Measurements from ENCODE around the gene SLC2A1.

The SLC2A1 gene

DNA sequence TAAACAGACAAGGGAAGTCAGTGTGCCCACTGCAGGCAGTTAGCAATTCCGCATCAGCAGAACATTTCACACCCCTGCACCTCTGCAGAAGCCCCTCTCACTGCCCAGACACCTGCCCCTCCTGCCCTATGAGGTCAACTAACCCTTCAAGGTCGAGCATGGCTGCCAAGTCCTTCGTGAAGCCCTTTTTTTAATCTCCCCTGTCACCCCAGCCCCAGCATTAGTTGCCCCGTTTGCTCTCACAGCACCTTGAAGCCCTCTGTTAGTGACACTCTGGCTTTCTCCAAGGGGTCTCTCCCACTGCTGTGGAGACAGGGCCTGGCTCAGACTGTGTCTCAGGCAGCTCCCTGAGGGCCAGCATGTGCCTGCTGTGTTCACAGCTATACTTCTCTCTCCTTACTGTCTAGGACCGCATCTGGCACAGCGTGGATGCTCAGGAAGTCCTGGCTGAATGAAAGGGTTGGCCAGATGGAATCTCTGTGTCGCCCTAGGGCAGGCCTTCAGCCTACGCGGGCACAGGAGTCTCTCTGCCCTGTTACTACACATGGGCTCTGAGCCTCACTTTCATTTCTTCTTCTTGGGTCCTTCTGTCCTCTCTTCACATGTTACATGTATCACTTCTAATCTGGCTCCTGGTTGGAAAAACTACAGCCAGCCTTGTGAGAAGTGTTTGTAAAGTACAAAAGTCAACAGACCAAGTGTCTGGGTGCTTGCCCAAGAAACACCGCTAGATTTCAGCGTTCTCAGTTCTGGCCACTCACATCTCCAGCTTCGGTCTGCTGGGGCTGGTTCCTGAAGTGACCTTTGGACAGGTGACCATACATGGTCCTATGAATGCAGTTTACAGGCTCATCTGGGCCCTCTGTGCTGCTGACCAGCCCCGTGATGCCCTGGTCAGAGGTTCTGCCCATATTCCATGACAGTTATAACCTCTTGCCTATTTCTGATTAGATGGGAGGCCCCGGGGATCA lies 19.7 kb downstream of the SLC2A1 start:
- H3K9me3 ChIP-seq (ENCODE audit: control insufficient read depth, low read length), result no peaks in the 10 kb centered on the region
- peaks cover 54% of the 10 kb centered on the region for H3K4me1 ChIP-seq (ENCODE audit: control insufficient read depth, insufficient read depth, low read length, poor library complexity, severe bottlenecking)
- no peak overlapping the region for H3K4me3 ChIP-seq (ENCODE audit: extremely low read depth, insufficient read depth, low read length, poor library complexity, severe bottlenecking)
- peaks cover 73% of the 10 kb centered on the region for H3K36me3 ChIP-seq (ENCODE audit: control insufficient read depth, insufficient read depth, low read length)
- WGBS, 2 experiments (ENCODE audit: insufficient coverage in 2 of 2), result 94 to 97% methylated on average over 13 to 14 of the region's 14 CpGs
- H3K27ac ChIP-seq (ENCODE audit: low read depth, low read length, severe bottlenecking), result no peak overlapping the region

DNA sequence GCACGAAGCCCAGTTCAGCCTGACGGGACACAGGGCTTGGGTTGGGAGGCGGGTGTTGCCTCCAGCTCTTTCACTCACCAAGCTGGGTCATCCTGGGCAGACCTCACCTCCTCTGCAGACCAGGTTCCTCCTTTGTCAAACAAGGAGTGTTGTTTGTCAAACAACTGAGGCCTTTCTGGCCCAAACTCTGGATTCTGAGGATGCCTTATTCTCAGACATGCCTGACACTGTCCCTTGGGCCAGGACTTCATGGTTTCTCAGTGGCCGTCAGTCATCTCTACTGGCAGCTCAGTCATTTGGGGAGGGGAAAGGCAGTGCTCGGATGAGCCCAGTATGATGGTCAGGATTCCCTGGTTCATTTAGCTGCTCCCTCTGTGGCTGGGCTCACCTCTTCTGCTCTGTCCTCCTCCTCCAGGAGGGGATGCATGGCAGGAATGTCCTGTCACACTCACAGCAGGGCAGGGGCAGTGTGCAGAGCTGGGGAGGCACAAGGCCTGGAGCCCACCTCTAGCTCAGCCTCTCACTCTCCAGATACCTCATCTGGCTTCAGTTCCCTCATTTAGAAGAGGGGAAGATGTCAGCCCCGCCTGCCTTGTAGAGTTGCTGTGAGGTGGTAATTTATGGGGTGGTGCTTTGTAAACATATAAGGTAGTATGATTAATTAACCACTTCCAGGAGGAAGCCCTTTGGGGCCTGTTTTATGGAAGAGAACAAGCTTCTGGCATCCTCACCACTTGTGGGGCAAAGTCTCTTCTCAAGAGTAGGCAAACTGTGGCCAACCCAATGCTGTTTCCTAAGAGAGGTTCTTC lies 20.6 kb downstream of the SLC2A1 start:
- Histone ChIP-seq H3K9me3 (ENCODE audit: control insufficient read depth, low read length) (no peaks in the 10 kb centered on the region), H3K36me3 (ENCODE audit: control insufficient read depth, insufficient read depth, low read length) (peaks cover 76% of the 10 kb centered on the region), H3K27ac (ENCODE audit: low read depth, low read length, severe bottlenecking) (no peak overlapping the region), H3K4me1 (ENCODE audit: control insufficient read depth, insufficient read depth, low read length, poor library complexity, severe bottlenecking) (peaks cover 45% of the 10 kb centered on the region), H3K4me3 (ENCODE audit: extremely low read depth, insufficient read depth, low read length, poor library complexity, severe bottlenecking) (no peak overlapping the region)
- 91 to 96% methylated on average over 5 of the region's 6 CpGs for WGBS, 2 experiments (ENCODE audit: insufficient coverage in 2 of 2)

DNA sequence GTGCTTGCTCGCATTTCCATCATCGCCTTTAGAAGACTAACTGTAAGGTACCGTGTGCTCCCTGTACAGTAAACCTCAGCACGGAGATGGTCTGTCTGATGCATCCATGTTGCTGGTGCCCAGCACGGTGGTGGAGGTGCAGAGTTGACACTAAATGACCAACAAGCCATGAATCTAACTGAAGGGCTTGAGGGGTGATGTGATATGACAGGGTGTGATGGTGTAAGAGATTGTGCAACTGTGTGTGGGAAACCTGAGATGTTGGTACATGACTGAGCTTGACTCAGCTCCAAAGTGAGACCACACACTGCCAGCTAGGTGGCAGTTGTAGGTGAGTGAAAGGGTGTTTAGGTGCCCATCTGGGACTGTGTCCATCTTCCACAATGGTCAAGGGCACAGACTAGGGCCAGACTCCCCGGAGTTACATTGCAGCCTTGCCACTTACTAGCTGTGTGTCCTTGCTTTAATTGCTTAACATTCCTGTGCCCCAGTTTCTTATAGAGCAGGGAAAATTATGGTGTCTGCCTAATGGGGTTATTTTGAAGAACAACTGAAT lies 21.4 kb downstream of the SLC2A1 start:
- Histone ChIP-seq H3K36me3 (ENCODE audit: control insufficient read depth, insufficient read depth, low read length) (peaks cover 68% of the 10 kb centered on the region), H3K4me1 (ENCODE audit: control insufficient read depth, insufficient read depth, low read length, poor library complexity, severe bottlenecking) (peaks cover 41% of the 10 kb centered on the region), H3K4me3 (ENCODE audit: extremely low read depth, insufficient read depth, low read length, poor library complexity, severe bottlenecking) (no peak overlapping the region), H3K9me3 (ENCODE audit: control insufficient read depth, low read length) (no peaks in the 10 kb centered on the region), H3K27ac (ENCODE audit: low read depth, low read length, severe bottlenecking) (no peak overlapping the region)
- WGBS, 2 experiments (ENCODE audit: insufficient coverage in 2 of 2), result 90 to 95% methylated on average over 6 of the region's 6 CpGs

DNA sequence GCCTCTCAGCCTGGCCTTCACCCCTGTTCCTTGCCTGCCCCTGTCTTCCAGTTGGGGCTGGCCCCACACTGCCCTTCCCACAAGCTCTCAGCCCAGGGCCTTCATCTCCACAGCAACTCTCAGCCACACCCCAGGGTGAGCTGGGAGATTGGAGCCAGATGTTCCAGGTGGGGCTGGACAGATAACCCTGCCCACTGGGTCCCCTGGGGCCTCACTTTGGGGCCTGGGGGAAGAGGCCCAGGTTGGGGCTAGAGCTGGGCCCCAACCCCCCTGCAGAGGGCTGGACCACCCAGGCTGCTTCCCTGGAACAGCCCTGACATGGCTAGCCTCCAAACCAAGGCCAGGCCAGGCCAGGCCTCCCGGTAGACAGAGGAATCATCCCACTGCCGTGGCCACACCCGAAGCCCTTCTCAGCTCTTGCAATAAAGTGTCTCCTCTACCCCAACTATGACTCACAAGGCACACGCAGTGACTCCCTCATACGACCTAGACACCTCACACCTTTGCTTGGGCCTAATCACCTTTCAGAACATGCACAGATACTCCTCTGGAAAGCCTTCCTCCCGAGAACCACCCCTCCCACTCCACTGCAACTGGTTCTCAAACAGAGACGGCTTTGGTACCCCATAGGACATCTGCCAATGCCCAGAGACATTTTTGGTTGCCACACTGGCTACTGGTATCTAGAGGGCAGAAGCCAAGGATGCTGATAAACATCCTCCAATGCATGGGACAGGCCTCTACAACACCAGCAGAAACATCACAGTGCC lies 22.2 kb downstream of the SLC2A1 start:
- Histone ChIP-seq H3K9me3 (ENCODE audit: control insufficient read depth, low read length) (no peaks in the 10 kb centered on the region), H3K27ac (ENCODE audit: low read depth, low read length, severe bottlenecking) (no peak overlapping the region), H3K4me3 (ENCODE audit: extremely low read depth, insufficient read depth, low read length, poor library complexity, severe bottlenecking) (no peak overlapping the region), H3K4me1 (ENCODE audit: control insufficient read depth, insufficient read depth, low read length, poor library complexity, severe bottlenecking) (peaks cover 41% of the 10 kb centered on the region), H3K36me3 (ENCODE audit: control insufficient read depth, insufficient read depth, low read length) (peaks cover 65% of the 10 kb centered on the region)
- 88 to 90% methylated on average over 7 of the region's 7 CpGs for WGBS, 2 experiments (ENCODE audit: insufficient coverage in 2 of 2)

DNA sequence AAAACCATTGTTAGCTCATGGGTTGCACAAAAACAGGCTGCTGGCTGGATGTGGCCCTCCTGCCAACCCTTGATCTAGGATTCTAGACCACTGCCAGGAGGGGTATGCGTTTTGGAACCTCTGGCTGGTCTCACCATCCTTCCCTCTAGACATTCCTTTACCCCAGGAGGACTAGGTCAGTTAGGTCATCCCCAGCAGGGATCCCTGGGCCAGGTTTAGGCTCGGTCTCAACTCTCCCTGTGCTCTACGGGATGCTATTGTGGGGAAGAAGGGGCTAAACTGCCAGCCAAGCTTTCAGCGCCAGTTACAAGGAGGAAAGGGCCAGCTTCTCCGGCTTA lies 22.7 kb downstream of the SLC2A1 start:
- Histone ChIP-seq H3K36me3 (ENCODE audit: control insufficient read depth, insufficient read depth, low read length) (peaks cover 67% of the 10 kb centered on the region), H3K4me1 (ENCODE audit: control insufficient read depth, insufficient read depth, low read length, poor library complexity, severe bottlenecking) (peaks cover 36% of the 10 kb centered on the region), H3K27ac (ENCODE audit: low read depth, low read length, severe bottlenecking) (no peak overlapping the region), H3K9me3 (ENCODE audit: control insufficient read depth, low read length) (no peaks in the 10 kb centered on the region), H3K4me3 (ENCODE audit: extremely low read depth, insufficient read depth, low read length, poor library complexity, severe bottlenecking) (no peak overlapping the region)
- WGBS, 2 experiments (ENCODE audit: insufficient coverage in 2 of 2), result 75 to 79% methylated on average over 3 of the region's 5 CpGs

DNA sequence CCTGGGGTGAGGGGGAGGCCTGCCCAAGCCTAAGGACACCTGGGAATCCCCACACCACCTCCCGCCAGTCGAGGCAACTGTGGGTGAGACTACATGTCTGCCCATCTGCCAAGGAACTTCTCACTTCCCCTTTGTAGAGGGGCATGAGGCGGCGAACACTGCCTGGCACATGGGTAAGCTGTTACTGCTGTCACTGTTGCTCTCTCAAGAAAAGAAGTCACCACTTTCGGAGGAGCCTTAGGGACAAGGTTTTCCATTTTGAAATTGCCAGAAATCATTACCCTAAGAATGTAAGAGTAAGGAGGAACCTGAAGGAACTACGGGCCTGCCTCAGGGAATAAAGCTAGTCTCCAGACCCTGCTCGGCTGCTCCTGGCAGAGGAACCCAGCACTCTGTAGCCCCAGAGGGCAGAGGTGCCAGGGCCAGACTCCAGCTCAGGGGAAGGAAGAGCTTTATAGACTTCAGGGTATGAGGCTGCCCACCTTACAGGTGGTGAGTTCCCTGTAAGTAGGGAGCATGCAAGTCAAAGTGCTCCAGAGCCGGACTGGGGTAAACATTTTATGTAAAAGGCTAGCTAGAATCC lies 23.3 kb downstream of the SLC2A1 start:
- peaks cover 31% of the 10 kb centered on the region for H3K4me1 ChIP-seq (ENCODE audit: control insufficient read depth, insufficient read depth, low read length, poor library complexity, severe bottlenecking)
- no peaks in the 10 kb centered on the region for H3K9me3 ChIP-seq (ENCODE audit: control insufficient read depth, low read length)
- H3K27ac ChIP-seq (ENCODE audit: low read depth, low read length, severe bottlenecking), result no peak overlapping the region
- 92 to 96% methylated on average over 6 to 8 of the region's 8 CpGs for WGBS, 2 experiments (ENCODE audit: insufficient coverage in 2 of 2)
- peaks cover 70% of the 10 kb centered on the region for H3K36me3 ChIP-seq (ENCODE audit: control insufficient read depth, insufficient read depth, low read length)
- no peak overlapping the region for H3K4me3 ChIP-seq (ENCODE audit: extremely low read depth, insufficient read depth, low read length, poor library complexity, severe bottlenecking)

DNA sequence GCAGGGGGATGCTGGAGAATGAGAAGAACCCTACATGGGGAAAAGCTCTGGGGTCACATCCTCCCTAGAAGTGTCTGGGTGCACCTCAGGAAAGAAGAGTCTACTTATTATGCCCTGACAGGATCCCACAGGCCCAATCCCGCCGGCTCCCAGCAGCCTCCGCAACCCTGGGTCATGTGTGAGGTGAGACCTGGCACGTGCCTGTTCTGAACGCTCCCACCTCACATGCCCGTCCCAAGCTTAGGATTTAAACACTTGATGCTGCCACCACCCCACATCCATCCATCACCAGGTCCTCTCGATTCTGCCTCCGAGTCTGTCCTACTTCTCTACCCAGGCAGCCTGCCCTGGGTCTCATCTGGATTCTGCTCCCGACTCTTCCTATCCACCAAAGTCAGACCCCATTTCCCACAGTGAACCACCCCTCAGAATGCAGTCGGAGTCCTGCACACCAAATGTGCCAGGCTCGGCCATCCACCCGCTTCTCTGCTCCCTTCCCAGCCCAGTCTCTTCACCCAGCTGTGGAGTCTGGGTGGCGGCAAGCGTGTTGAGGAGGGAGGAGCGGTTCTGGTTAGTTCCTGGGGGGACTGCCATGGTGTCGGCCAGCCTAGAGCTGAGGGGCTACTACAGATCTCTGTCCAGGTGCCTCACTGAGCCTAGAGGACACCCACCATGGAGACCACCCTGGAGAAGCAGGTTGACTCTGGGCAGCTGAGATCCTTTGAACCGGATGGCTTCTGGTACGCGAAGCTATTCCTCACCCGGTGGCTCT lies 23.9 kb downstream of the SLC2A1 start:
- 90 to 96% methylated on average over 12 to 13 of the region's 20 CpGs for WGBS, 2 experiments (ENCODE audit: insufficient coverage in 2 of 2)
- H3K4me1 ChIP-seq (ENCODE audit: control insufficient read depth, insufficient read depth, low read length, poor library complexity, severe bottlenecking), result peaks cover 28% of the 10 kb centered on the region
- peaks cover 76% of the 10 kb centered on the region for H3K36me3 ChIP-seq (ENCODE audit: control insufficient read depth, insufficient read depth, low read length)
- no peak overlapping the region for H3K4me3 ChIP-seq (ENCODE audit: extremely low read depth, insufficient read depth, low read length, poor library complexity, severe bottlenecking)
- H3K27ac ChIP-seq (ENCODE audit: low read depth, low read length, severe bottlenecking), result no peak overlapping the region
- no peaks in the 10 kb centered on the region for H3K9me3 ChIP-seq (ENCODE audit: control insufficient read depth, low read length)

DNA sequence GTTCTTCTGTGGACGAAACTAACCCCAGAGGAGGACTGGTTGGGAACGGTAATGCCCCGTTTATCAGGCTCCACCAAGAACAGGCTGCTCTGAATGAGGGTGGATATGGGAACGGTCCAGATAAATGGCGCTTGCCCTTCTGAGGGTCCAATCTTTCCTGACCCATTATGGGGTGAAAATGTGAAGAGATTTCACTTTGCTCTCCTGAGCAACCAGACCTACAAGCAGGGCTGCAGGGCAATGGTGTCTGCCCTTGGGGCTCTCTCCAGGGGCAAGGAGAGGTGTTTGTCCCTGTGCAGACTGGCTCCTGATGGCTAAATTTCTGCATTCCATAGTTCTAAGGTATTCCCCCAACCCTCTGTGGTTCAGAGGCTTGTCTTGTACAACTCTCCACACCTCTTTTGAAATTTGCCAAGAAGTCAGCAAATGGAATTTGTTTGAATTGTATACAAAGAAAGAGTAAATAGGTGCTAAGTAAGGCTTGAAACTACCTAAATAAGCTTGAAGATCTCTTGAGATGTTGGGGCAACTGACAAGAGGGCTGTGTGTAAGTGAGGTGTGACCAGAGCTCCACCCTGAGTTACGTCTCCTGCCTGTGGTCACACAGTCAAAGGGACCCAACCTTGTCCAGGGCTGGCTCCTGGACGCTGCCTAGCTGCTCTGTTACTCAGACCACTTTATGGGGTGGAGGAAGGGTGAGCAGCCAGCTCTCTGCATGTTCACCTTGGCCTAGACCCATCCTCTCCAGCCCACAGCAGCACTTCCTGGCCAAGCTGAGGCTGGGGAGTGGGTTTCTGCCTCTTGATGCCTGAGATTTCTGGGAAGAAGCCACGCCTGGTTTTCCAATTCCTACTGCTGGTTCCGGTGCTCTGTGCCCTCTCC lies 24.8 kb downstream of the SLC2A1 start:
- Histone ChIP-seq H3K4me1 (ENCODE audit: control insufficient read depth, insufficient read depth, low read length, poor library complexity, severe bottlenecking) (peaks cover 28% of the 10 kb centered on the region), H3K9me3 (ENCODE audit: control insufficient read depth, low read length) (no peaks in the 10 kb centered on the region), H3K36me3 (ENCODE audit: control insufficient read depth, insufficient read depth, low read length) (peaks cover 80% of the 10 kb centered on the region), H3K4me3 (ENCODE audit: extremely low read depth, insufficient read depth, low read length, poor library complexity, severe bottlenecking) (no peak overlapping the region), H3K27ac (ENCODE audit: low read depth, low read length, severe bottlenecking) (no peak overlapping the region)
- 90% methylated on average over 8 to 9 of the region's 9 CpGs for WGBS, 2 experiments (ENCODE audit: insufficient coverage in 2 of 2)

DNA sequence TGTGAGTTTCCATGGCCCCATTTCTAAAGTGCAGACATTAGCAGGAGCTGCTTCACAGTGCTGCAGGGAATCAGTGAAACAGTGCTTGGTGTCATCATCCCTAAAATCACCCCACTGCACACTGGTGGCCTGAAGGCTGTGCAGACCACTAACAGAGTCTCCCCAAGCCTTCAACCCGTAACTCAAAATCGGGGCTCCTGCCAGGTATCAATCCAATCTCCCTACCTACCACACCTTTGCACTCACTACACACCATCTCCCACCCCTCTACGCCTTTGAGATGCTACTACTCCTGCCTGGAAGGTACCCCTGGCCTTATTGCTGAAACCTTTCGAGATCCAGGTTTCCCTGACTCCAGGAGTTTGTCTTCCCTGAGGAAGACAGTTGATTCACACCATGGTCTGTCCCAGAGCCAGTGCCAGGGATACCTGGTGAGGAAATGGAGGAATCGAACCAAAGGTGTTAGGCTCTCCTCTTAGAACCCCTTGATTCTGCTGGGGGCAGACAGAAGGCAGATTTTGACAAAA lies 25.5 kb downstream of the SLC2A1 start:
- Histone ChIP-seq H3K4me1 (ENCODE audit: control insufficient read depth, insufficient read depth, low read length, poor library complexity, severe bottlenecking) (peaks cover 22% of the 10 kb centered on the region), H3K4me3 (ENCODE audit: extremely low read depth, insufficient read depth, low read length, poor library complexity, severe bottlenecking) (no peak overlapping the region), H3K9me3 (ENCODE audit: control insufficient read depth, low read length) (no peaks in the 10 kb centered on the region), H3K27ac (ENCODE audit: low read depth, low read length, severe bottlenecking) (no peak overlapping the region), H3K36me3 (ENCODE audit: control insufficient read depth, insufficient read depth, low read length) (peaks cover 80% of the 10 kb centered on the region)
- WGBS, 2 experiments (ENCODE audit: insufficient coverage in 2 of 2), result 96 to 100% methylated on average over 4 to 5 of the region's 5 CpGs
